Uterine smooth muscle cell (primary cell): ENCODE data around the gene PSG2. TPM values are rescaled to one million over a fixed set of nuclear protein-coding genes. Genes with fewer than 3 reads are reported as not detected.

Experiments
- total RNA-seq: library from RNA; depleted of rRNA; stranded (reverse); fragments of >200 nt; gene quantifications from 2 replicates; pipeline ENCODE4 v1.2.3, GENCODE V29; 2014

The PSG2 gene
- total RNA-seq = 0.12 TPM in 1 of 2 replicates, not detected in the other

DNA sequence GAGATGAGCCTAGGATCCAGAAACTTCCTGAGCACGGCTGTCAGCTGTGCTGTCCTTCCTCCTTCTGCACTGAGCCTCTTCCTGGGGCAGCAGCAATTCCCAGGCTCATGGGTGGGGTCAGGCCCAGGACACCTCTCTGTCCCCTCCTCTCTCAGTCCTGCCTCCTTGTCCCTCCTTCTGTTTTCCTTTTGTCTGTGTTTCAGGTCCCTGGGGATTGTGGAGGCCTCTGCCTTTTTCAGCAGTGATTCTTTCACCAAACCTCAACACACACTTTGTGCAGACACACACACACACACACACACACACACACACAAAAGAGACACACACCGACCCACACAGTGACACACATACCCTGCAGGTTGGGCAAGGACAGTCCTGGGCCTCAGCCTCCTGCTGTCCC, at the start of gene PSG2:
PSG2 (minus strand) TSS at position 101 of the 400 bp plus-strand sequence. CDS start 132 bp downstream, outside the sequence.

GRCh38 chr19:43026369-43026768, 56.1 kb downstream of the PSG2 start, which contains the start of gene PSG11:
Gene PSG11, minus strand, starts transcription at chr19:43026469. Its CDS starts 97 bp downstream, at chr19:43026372.

Other genes starting within 250 kb of the PSG2 start
- 0.22 and 0.62 TPM in 2 replicates for gene PSG1, start 203.0 kb downstream of the PSG2 start, total RNA-seq
- 0.11 TPM in 1 of 2 replicates, not detected in the other for gene PSG6, start 164.8 kb downstream of the PSG2 start, total RNA-seq
- not detected in 2 replicates for gene PSG7, start 145.5 kb downstream of the PSG2 start, total RNA-seq
- 0.11 TPM in 1 of 2 replicates, not detected in the other for gene PSG11, start 56.2 kb downstream of the PSG2 start, total RNA-seq
- gene PSG5, start 103.8 kb upstream of the PSG2 start, total RNA-seq = 3.2 and 5.0 TPM in 2 replicates
- 9.7 and 16.0 TPM in 2 replicates for gene PSG4, start 122.9 kb upstream of the PSG2 start, total RNA-seq
- gene PSG9, start 186.8 kb upstream of the PSG2 start, total RNA-seq = 0.11 and 0.12 TPM in 2 replicates